Stimulated activated CD4-positive, alpha-beta T cell treated with anti-CD3 and anti-CD28 coated beads, Interleukin-2, amount 100 ng/mL, for 24 hours (primary cell): Measurements from ENCODE around the gene HDAC11.
"Not testable (repeated sequence)": the region's sequence is repeated elsewhere in the genome, so short reads cannot be mapped to it uniquely, and the experiment has no call there.

Source experiments
- DNase-seq, 2 donors: peaks; one replicate each; pipeline ENCODE4 v3.0.0-alpha.2; 2020

HDAC11 gene

DNA sequence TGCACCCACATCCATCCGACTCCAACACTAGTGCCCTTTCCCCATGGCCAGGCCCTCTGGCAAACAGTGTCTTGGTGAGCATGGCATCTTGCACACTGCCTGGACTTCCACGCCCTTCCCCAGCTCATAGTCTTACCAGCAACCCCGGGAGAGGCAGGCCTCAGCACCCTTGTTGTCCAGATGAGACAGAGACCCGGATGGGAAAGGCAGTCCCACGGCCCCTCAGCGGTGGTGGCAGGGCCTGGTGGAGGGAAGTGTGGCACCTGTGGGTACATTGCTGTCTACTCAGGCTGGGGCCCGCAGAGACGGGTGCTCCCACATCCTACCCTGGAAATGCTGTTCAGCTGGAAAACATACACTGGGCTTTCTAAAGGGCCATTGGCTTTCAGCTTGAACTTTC lies 28.4 kb downstream of the HDAC11 start:
- no peak for DNase-seq

DNA sequence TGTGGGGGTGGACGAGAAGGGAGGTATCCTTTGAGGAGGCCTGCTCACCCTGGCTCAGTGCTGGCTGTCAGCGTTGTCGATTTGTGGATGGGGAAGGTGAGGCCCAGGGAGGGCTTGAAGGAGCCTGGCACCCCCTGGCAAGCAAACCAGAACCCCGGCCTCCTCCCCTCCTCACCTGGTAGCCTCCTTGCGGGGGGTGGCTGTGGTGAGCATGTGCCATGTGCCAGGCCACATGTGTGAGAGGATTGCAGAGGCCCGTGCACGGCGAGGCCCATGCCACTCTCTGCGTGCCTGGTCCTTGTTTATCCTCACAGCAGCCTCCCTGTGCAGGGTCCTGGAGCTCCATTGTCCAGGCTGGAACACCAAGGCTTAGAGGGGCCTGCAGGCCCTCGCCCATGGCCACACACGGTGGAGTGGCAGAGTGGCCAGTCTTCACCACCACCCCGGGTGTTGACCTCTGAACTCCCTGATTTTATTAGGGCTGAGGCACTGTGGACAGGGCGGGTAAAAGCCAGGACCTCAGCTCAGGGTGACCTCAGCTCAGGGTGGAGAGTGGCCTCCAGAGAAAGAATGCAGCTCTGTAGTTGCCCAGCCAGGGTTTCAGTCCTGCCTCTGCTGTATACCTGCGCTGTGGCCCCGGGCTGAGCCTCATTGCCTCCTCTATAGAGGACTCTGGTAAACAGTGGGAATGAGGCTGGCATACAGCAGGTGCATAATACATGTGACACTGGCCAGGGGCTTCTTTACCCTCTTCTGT lies 29.1 kb downstream of the HDAC11 start:
- DNase-seq, result no peak

DNA sequence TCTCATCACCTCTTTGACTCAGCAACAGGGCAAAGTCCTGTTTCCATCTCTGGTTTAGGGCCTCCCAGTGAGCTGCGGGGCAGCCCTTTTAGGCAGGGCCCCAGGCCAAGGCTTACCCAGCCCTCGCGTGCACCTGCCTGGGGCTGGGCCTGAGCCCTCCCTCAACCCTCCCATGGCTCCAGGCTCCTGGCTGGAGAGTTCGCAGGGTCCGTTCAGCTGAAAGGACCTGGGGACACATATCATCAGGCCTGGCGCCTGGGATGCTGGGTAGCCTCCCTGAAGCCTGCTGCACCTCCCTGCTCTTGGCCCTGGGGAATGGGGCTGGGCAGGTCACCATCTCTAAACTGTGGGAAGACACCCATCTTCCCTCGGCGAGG lies 29.7 kb downstream of the HDAC11 start:
- DNase-seq, result no peak

DNA sequence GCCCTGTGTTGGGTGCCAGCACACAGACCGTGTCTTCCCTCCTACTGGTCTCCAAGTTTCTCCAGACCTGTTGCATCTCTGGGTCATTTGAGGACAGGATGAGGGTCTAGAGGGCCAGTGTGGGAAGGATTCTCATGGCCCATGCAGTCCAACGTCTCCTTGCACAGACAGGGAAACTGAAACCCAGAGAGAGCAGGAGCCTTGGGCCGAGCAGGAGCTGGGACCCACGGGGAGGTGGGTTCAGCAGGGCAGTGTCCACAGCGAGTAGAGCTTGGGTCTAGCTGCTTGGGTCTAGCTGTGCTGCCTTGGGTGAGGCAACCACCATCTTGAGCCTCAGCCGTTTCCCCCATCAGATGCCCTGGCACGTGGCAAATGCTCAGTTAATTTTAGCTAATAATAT lies 32.3 kb downstream of the HDAC11 start:
- no peak for DNase-seq

DNA sequence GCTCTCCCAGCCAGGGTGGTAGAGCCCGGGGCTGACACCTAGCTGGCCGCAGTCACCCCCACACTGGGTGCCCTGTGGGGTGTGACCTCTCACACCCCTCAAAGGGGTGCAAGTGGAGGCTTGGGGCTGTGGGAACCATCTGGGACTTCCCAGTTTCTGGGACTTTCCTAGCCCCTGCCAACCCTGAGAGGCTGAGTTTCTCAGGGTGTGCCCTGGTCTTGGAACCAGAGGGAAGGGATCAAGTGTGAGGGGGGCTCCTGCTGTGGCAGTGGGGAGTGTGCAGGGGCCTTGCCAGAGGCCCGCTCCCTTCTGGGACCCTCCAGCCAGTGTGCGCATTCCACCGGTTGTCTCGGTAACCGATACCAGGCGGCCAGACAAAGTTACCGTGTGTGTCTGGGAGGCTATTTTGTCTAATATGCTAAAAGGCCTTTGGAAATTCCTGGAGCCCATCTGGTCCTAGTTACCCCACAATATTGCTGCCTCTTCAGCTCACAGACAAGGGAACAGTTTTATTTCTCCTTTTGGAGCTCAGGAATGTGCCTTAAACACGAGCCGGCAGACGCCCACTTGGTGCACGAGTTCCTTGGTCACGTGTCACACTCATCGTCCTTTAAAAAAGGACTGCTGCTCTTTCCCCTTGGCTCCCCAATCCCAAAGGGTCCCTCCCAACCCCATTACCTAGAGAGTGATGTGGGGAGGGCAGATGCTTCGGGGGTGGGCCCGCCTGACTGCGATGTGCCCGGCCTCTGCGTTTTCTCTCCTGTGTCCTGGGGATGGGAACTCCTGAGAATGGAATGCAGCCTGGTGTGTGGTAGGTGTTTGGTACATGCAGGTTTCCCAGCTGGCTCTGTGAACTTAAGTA lies 33.2 kb downstream of the HDAC11 start:
- DNase-seq, result no peak

DNA sequence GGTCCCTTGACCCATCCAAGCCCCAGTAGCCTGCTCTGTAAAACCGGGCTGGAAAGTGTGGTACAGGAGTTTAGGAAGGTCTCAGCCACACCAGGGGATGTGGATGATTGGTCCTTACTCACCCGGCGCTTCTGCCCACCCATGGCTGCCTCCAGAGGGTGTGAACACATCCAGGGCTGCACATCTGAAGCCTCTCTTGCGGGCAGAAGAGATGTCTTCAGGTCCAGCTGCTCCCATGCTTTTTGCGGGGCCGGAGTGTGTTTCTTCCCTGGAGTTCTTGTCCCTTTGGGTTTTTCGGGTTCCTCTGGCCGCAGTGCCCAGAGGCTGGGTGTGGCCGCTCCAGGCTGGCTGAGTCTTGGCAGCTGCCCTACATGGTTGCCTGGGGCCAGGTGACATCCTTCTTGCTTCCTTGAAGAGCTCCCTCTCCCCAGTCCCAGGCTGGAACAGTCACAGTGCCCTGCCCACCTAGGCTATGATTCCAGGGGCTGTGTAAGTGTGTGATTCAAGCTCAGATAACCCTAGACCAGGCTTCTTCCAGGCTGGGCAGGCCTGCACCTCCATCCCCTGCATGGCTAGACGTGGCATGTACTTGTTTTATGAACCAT lies 33.9 kb downstream of the HDAC11 start:
- no peak for DNase-seq

DNA sequence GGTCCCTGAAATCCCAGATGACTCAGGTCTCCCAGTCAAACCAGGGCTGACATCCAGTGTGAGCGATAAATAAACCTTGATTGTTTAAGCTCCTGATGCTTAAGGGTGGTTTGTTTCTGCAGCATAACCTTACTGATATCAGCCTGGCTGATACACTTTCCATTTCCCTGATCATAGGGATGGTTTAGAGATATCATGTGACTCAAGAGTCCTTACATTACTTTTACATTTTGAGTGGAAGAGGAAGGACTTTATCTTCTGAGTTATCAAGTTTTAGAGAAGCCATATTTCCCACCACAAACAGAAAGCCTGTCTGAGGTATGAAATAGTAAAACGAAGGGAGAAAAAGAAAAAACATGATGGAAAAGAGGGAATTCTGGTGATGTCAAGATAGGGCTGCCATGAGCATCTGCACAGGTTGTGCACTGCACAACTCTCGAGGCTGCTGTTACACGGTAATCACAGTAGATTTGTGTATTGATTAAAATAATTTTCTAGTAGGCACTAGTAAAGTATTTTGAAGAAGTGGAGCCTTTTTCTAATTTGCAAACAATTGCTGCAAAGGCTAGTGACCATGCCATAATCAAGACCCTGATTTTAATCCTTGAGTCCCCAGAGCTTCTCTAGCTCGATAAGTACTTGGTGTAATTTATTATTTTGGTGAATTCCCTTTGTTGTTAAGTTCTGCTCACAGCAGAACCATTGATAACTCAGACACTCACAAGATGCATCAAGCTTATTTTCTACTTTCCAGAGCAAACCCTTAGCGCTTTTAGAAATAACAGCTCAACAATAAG lies 34.7 kb downstream of the HDAC11 start:
- no peak for DNase-seq

DNA sequence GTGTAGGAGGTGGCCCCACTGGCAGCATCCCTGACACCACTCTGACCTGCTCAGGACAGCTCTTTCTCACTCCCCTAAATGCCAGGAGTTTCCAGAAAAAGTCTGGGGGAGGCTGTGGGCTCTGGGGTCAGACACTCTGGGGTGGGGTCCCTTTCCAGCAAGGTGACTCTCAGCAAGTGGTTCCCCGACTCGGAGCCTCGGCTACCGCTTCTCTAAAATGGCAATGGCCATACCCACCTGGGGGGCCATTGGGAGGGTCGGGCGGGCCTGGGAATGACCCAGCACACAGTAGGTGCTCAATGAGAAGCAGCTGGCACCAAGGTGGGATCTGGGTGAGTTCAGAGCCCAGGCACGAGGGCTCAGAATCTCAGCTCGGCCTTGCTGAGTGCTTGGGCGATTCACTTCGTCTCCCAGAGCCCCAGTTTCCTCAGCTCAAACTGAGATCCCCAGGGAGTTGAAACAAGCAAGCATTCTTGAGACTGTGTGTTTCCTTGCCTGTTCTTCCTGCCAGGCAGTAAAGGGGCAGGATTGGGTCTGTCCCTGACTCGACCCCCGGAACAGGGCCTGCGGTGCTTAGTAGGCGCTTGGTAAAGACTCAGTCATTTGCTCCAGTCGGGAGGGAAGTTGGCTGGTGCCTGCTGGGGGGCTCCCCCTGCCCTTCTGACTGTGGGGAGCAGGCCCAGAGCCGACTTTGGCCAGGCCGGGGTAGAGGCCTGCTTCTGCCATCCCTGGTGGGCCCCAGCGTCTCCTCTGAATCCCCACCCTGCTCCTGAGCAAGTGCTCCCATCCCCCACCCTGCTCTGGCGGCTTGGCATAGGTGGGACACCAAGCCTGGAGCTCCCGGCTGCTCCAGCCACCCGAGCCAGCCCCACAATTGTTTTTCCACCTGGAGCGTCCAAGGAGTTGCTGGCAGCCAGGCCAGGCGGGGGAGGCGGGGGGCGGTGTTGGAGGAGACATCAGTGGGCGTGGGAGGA lies 36.0 kb downstream of the HDAC11 start:
- DNase-seq, result no peak

DNA sequence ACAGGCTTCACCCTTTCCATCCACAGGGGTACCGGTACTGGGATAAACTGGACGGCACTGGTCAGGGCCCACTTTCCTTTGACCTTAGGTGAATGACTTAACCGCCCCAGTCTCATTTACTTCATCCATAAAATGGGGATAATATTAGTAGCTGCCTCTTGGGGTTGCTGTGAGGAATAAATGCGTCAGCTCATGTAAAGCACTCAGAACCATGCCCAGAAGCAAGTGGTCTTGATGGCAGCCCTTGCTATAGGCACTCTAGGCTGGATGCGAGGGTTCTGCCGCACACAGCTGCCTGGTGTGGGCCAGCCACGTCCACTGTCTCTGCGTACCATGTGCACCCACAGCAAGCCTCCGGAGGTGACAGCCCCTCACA lies 36.6 kb downstream of the HDAC11 start:
- DNase-seq, result no peak

DNA sequence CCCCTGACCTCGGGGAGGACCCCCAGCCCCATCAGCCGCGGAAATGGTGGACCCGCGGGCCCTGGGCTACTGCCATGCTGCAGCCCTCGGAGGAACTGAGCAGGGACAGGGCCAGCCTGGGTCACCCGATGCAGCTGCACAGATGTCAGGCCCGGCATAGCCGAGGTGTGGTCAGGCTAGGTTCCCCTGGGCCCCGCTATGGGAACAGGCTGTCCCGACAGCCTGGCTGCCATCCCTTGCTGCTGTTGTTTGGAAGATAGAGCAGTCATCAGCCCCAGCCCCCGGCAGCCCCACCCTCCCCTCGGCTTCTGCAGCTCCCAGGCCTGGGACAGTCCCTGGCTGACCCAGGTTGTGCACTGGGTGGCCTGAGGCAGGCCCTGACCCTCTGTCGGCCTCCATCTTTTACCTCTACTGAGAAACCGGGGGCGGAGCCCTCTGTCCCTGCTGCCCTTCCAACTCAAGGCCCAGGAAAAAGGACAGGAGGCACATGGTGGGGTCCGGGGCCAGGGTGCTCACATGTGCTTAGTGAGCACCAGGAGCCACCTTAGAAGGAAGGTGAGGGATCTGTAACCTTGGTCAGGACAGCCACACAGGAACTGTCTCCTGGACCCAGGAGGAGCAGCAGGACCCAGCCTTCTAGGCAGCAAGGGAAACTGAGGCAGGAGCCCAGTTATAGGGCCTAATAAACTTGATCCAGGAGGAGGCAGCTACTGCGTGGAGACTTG lies 37.3 kb downstream of the HDAC11 start:
- DNase-seq, result no peak

DNA sequence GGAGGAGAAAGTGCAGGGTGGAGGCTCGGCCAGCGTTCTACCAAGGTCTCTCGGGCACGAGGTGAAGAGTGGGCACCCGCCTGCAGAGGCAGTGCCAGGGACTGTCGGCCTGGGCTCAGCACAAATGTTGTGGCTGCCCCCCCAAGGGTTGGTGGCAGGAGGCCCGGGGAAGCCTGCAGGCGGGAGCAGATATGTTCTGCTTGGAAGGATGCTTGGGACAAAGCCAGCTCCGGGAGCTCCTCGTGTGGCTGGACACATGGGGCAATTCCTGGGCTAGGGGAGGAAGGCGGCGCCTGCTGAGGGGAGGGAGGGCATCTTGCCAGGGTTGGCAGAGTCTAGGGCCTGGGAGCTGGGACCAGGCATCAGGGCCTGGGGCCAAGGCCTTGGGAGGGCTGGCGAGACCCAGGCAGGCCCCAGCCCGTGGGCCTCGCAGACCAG lies 38.4 kb downstream of the HDAC11 start:
- no peak for DNase-seq

DNA sequence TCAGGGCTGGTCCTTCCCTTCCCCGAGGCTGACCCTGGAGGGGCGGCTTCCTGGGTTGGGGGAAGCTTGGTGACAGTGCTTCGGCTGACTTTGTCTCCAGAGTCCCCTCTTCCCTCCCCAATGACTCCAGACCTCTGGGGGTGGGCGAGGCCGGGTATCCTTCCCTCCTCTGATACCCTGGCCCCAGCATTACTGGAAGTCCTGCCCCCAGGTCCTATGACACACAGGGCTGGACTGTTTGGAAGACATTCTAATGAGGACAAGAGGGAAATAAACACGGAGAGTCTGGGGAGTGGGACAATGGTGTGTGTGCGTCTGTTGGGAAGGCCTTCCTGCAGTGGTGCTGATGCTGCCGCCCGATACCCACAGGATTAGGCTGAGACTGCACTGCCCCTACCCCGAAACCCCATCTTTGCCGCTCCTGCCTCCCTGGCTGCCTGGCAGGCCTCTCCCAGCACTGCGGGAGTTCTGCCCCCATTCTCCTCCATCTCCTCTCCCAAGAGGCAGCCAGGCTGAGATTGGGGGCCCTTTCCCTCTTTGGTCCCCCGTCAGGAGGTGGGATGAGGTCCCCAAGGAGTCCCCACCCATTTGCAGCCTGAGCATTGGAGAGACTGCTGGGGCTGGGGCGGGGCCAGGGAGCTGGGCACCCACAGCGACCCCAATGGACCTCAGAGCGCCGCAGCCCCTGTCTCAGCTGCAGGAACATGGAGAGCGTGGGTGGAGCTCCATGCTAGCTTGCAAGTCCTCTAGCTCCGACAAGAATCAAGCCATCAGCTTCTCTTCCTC lies 39.1 kb downstream of the HDAC11 start:
- no peak for DNase-seq

DNA sequence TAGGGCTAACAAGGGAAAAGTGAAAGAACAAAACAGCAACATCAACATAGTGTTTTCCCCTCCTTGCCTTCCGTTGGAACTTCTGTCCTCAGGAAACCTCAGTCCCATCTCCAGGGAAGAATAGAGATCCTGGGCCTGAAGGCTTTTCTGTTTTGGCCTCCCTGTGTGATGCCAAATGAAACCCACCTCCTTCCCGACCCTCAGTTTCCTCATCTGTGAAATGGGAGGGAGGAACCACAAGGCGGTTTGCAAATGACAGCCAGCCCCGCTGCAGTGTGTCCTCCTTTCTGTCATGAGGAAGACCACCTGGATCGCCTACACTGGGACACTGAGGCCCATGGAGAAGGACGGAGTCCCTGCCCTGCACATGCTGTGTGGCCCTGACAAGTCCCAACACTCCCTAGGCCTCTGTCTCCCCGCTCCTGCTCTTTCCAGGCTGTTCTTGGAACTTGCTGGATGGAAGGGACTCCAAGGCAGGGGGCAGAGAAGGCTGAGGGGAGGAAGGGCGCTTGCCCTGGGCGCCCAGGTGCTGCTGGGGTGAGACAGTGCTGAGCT lies 40.3 kb downstream of the HDAC11 start:
- no peak for DNase-seq

DNA sequence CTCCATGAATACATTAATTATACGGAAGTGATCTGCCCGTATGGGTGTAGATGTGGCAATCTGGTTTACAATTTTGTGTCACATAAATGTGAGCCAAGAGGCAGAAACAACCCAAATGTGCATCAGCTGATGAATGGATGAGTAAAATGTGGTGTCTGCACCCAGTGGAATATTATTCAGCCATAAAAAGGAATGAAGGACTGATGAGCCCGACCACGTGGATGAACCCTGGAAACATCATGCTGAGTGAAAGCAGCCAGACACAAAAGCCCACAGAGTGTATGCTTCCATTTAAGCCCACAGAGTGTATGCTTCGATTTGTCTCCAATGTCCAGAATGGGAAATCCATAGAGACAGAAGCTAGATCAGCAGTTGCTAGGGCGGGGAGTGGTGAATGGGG lies 41.2 kb downstream of the HDAC11 start:
- no peak for DNase-seq

DNA sequence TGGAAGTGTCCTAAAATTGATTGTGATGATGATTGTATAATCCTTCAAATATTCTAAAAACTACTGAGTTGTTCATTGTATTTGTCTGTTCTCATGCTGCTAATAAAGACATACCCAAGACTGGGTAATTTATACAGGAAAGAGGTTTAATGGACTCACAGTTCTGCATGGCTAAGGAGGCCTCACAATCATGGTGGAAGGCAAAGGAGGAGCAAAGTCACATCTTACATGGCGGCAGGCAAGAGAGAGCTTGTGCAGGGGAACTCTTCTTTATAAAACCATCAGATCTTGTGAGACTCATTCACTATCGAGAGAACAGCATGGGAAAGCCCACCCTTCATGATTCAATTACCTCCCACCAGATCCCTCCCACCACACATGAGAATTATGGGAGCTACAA lies 41.6 kb downstream of the HDAC11 start:
- DNase-seq, result not testable (repeated sequence)

DNA sequence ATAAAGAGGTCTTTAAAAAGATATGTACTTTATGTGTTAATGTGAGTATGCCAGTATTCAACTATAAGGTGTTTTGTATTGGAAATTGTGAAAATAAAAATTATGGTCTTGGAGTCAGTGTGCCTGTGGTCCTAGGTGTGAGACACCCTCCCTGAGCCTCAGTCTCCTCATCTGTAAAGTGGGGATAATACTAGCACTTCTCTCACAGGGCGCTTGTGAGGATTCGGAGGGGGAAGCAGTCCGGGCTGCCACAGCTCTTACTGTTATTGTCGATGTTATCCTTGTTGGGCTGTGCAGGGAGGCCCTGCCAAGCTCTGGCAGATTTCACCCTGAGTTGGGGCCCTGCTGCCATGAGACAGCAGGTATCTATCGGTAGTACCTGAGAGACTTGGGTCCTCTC lies 42.1 kb downstream of the HDAC11 start:
- no peak for DNase-seq

DNA sequence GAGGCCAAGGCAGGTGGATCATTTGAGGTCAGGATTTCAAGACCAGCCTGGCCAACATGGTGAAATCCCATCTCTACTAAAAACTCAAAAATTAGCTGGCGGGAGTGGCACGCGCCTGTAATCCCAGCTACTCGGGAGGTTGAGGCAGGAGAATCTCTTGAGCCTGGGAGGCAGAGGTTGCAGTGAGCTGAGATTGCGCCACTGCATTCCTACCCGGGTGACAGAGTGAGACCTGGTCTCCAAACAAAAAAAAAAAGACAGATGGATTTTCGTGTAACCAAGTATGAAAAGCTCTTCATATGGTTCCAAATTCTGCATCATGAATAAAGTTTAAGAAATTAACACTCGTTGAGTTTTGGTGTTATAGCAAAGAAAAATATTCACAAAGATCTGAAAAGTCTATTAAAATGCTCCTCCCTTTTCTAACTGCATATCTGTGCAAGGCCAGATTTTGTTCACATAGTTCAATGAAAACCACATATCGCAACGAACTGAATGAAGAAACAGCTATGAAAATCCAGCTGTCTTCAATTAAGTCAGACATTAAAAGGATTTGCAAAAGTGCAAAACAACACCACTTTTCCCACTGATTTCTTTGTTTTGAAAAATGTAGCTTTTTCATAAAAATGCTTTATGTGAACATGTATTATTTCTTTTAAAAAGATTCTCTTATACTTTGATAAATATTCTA lies 45.0 kb downstream of the HDAC11 start:
- no peak for DNase-seq

DNA sequence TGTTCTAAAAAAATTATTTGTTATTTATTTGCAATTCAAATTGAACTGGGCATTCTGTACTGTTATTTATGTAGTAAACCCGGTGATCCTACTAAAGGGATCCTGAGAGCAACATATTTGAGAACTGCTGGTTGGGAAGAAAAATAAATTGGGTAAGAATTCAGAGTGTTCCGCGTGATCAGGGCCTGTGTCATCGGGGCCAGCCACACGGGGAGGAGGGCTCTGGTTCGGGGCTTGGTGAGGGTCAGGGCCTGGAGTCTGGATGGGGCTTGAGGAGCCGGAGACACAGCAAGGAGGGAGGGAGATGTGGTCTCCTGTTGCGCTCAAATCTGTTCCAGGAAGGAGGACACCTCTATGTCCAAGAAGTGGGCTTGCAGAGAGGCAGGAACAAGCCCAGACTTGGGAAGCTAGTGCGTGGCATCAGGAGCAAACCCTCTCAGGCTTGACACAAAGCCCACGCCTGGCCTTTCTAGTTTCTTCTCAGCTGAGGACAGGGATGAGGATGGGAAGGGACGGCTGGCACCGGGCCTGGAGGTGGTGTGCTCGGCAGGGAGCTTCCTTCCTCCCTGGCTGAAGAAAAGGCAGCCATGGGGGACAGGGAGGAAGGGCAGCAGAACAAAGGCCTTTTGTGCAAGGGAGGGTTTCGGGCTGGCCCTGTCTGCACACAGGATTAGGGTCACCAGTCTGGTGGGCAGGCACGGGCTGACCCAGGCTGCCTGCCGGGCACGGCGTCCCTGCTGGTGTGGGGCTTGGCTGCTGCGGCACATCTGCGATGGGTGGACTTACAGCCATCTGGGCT lies 45.9 kb downstream of the HDAC11 start:
- DNase-seq, result no peak

DNA sequence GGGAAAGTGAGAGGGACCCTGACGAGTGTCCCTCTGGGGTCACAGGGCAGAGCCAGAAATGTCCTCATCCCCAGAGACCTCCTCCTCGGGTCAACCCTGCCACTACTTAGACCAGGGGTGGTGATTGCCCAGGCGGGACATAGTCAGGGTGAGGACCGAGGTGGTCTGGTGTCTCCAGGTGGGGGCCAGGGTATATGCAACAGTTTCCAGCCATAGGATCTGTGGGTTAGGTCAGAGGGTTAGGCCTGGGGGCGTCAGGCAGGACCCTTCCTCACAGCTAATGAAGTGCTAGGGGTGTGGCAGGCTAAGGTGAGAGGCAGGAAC lies 46.5 kb downstream of the HDAC11 start:
- no peak for DNase-seq
